ENCODE data around the gene BCAS4.

BCAS4 gene

DNA sequence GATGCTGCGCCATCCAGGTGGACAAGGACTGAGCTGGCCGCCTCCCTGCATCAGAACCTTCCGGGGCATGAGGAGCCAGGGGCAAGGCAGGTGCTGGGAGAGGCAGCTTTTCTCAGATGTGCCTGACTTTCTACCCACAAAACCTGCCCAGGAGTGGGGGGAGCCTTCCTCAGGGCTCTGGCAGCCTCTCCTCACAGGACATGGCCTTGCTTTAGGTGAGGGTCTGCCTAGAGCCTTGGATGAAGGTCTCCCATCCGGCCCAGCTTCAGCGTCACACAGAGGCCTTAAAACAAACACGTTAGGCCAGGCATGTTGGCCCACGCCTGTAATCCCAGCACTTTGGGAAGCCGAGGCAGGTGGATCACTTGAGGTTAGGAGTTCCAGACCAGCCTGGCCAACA lies 7.4 kb downstream of the BCAS4 start:
- Histone ChIP-seq H3K4me1 (ENCODE audit: insufficient read depth, low read length) (no peaks in the 10 kb centered on the region), H3K36me3 (ENCODE audit: insufficient read depth, low read length) (no peaks in the 10 kb centered on the region), H3K9ac (ENCODE audit: low read length) (no peak overlapping the region), H3K4me3 (ENCODE audit: low read depth in 1 of 2, low read length in 2 of 2) (no peak overlapping the region), H3K27me3 (ENCODE audit: control insufficient read depth in 1 of 2, insufficient read depth in 2 of 2, low read length in 2 of 2) (no peaks in the 10 kb centered on the region), H3K27ac (ENCODE audit: low read depth, low read length) (no peak overlapping the region), H3K9me3 (ENCODE audit: low read length) (no peaks in the 10 kb centered on the region)

DNA sequence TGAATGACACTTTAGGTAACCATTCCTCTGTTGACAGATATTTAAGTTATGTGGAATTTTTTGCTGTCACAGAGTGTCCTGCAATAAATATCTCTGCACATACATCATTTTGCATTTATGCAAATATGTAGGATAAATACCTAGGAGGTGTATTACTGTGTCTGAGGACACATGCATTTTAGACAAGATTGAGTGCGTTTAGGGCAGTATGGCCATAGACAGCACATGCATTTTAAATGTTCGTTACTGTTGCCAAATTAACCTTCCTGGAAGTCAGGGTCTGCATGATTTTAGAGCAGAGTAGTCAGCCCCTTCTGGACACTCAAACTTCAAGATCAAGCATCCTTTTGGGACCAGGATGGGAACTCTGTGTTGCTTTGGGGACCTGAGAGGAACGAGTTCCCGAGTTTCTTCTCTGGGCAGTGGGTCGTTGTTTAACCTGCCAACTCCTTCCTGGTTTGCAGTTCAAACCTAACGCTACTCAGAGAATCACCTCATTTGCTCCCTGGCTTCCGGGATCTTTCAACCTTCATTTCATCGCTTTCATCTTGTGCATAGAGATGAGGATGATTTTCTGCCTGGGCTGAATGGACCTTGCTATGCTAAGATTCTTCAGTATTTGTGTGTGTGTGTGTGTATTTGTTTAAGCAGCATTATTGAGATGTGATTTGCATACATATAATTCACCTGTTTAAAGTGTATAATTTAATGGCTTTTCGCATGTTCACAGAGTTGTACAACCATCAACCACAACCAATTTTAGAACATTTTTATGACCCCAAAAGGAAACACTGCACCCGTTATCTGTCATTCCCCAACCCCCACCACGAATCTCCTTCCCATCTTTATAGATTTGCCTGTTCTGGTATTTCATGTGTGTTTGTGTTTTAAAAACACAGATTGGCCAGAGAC lies 9.8 kb downstream of the BCAS4 start:
- H3K4me3 ChIP-seq (ENCODE audit: low read depth in 1 of 2, low read length in 2 of 2) = no peak overlapping the region
- H3K27ac ChIP-seq (ENCODE audit: low read depth, low read length) = no peak overlapping the region

GRCh38 chr20:50805349-50805684 lies 10.5 kb downstream of the BCAS4 start:
- no peaks in the 10 kb centered on the region for H3K36me3 ChIP-seq (ENCODE audit: insufficient read depth, low read length)
- no peak overlapping the region for H3K9ac ChIP-seq (ENCODE audit: low read length)
- H3K27me3 ChIP-seq (ENCODE audit: control insufficient read depth in 1 of 2, insufficient read depth in 2 of 2, low read length in 2 of 2) = no peaks in the 10 kb centered on the region
- no peak overlapping the region for H3K4me3 ChIP-seq (ENCODE audit: low read depth in 1 of 2, low read length in 2 of 2)
- H3K9me3 ChIP-seq (ENCODE audit: low read length) = no peaks in the 10 kb centered on the region
- H3K4me1 ChIP-seq (ENCODE audit: insufficient read depth, low read length) = no peaks in the 10 kb centered on the region
- H3K27ac ChIP-seq (ENCODE audit: low read depth, low read length) = no peak overlapping the region

More for the DNA sequence above, 9.8 kb downstream of the BCAS4 start:
- H3K4me1 ChIP-seq (ENCODE audit: insufficient read depth, low read length) = no peaks in the 10 kb centered on the region
- no peaks in the 10 kb centered on the region for H3K27me3 ChIP-seq (ENCODE audit: control insufficient read depth in 1 of 2, insufficient read depth in 2 of 2, low read length in 2 of 2)
- H3K9ac ChIP-seq (ENCODE audit: low read length) = no peak overlapping the region
- H3K36me3 ChIP-seq (ENCODE audit: insufficient read depth, low read length) = no peaks in the 10 kb centered on the region
- H3K9me3 ChIP-seq (ENCODE audit: low read length) = no peaks in the 10 kb centered on the region

DNA sequence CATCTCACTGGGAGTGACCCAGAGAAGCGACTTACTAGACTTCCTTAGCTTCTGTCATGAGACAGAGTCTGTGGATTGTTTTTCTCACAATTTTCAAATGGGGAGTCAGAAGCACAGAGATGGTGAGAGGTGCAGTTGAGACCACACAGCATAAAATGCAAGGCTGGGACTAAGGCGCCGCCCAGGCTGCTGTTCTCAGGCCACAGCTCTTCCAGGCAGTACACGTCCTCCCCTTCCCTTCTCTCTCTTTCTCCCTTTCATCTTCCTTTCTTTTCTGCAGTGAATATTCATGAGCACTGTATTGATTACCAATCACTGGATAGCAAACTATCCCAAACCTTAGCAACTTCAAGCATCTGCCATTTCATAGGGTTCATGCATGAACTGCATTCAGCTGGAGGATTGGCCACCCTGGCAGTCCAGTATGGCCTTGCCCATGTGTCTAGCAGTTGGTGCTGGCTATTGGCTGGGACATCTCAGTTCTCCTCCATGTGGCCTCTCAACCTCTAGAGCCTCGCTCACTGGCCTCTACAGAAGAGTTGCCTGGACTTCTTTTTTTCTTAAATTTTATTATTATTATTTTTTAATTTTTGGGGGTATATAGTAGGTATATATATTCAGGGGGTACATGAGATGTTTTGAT lies 11.4 kb downstream of the BCAS4 start:
- Histone ChIP-seq H3K9ac (ENCODE audit: low read length) (no peak overlapping the region), H3K36me3 (ENCODE audit: insufficient read depth, low read length) (no peaks in the 10 kb centered on the region), H3K9me3 (ENCODE audit: low read length) (no peaks in the 10 kb centered on the region), H3K4me3 (ENCODE audit: low read depth in 1 of 2, low read length in 2 of 2) (no peak overlapping the region), H3K27ac (ENCODE audit: low read depth, low read length) (no peak overlapping the region), H3K4me1 (ENCODE audit: insufficient read depth, low read length) (no peaks in the 10 kb centered on the region), H3K27me3 (ENCODE audit: control insufficient read depth in 1 of 2, insufficient read depth in 2 of 2, low read length in 2 of 2) (no peaks in the 10 kb centered on the region)

DNA sequence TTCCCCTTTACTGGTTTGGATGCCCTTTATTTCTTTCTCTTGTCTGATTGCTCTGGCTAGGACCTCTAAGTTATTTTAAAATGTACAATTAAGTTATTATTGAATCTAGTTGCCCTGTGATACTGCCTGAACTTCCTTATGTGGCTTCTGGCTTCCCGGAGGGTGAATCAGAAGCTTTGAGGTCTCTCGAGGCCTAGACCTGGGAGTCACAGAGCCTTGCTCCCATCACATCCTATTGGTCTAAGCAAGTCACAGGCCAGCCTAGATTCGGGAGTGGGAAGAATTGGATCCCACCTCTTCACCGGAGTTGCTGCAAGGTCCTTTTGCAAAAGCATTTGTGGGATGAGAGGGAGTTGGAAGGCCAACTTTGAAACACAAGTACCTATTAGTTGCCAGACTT lies 15.2 kb downstream of the BCAS4 start:
- Histone ChIP-seq H3K4me3 (ENCODE audit: low read depth in 1 of 2, low read length in 2 of 2) (no peak overlapping the region), H3K4me1 (ENCODE audit: insufficient read depth, low read length) (no peaks in the 10 kb centered on the region), H3K27ac (ENCODE audit: low read depth, low read length) (no peak overlapping the region), H3K9ac (ENCODE audit: low read length) (no peak overlapping the region), H3K9me3 (ENCODE audit: low read length) (no peaks in the 10 kb centered on the region), H3K27me3 (ENCODE audit: control insufficient read depth in 1 of 2, insufficient read depth in 2 of 2, low read length in 2 of 2) (no peaks in the 10 kb centered on the region), H3K36me3 (ENCODE audit: insufficient read depth, low read length) (no peaks in the 10 kb centered on the region)

DNA sequence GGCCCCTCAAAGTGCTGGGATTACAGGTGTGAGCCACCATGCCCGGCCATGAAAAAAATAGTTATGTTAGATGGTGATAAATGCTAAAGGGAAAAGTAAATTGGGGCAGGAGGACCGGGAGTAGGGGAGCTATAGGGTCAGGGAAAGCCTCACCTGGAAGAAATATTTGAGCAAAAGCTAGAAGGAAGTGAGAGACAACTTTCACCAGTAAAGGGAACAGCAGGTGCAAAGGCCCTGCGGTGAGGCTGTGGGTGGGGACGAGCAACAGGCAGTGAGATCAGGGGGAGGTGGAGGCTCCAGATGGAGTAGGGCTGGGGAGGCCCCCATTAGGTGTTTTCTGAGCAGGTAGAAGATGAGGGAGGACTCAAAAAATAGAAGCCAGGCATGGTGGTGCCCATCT lies 16.0 kb downstream of the BCAS4 start:
- Histone ChIP-seq H3K9me3 (ENCODE audit: low read length) (no peaks in the 10 kb centered on the region), H3K4me1 (ENCODE audit: insufficient read depth, low read length) (no peaks in the 10 kb centered on the region), H3K27me3 (ENCODE audit: control insufficient read depth in 1 of 2, insufficient read depth in 2 of 2, low read length in 2 of 2) (no peaks in the 10 kb centered on the region), H3K36me3 (ENCODE audit: insufficient read depth, low read length) (no peaks in the 10 kb centered on the region), H3K4me3 (ENCODE audit: low read depth in 1 of 2, low read length in 2 of 2) (no peak overlapping the region), H3K27ac (ENCODE audit: low read depth, low read length) (no peak overlapping the region), H3K9ac (ENCODE audit: low read length) (no peak overlapping the region)

DNA sequence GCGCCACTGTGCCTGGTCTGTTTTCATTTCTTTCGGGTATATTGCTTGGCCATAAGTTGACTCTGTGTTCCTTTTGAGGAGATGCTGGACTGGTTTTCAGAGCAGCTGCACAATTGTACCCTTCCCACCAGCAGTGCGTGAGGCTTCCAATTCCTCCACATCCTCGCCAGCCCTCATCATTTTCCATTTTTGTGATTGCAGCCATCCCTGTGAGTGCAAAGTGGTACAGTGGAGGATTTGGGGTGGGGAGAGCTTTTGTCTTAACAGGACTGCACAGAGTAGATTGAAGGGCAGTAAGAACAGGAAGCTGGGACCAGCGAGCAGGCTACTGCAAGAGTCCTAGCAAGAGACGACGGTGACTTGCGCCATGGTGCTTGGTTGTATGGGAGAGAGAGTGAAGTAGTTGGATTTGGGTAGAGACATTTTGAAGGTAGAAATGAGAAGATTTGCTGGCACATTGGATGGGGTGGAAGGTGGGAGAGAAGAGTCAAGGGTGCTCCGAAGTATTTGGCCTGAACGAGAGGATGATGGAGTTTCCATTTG lies 18.3 kb downstream of the BCAS4 start:
- no peak overlapping the region for H3K27ac ChIP-seq (ENCODE audit: low read depth, low read length)
- peaks cover 1% of the 10 kb centered on the region for H3K4me1 ChIP-seq (ENCODE audit: insufficient read depth, low read length)
- H3K27me3 ChIP-seq (ENCODE audit: control insufficient read depth in 1 of 2, insufficient read depth in 2 of 2, low read length in 2 of 2) = no peaks in the 10 kb centered on the region
- no peaks in the 10 kb centered on the region for H3K9me3 ChIP-seq (ENCODE audit: low read length)
- no peak overlapping the region for H3K9ac ChIP-seq (ENCODE audit: low read length)
- H3K36me3 ChIP-seq (ENCODE audit: insufficient read depth, low read length) = no peaks in the 10 kb centered on the region
- H3K4me3 ChIP-seq (ENCODE audit: low read depth in 1 of 2, low read length in 2 of 2) = no peak overlapping the region

DNA sequence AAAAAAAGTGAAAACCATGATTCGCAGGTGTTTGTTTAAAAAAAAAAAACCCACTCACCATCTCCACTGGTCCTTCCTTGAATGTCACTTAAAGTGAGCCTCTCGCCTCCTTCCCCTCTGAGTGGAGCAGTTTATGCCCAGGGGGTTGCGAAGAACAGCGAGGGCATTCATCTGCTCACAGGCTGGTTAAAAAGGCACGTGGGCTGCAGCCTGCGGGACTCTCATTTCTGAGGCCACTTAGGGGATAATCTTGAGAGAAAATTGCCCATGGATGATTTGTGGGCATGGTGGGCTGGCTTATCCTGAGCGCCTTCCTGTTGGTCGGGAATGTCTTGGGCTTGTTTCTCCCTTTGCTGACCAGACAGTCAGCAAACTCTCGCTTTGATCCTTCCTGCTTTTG lies 18.9 kb downstream of the BCAS4 start:
- Histone ChIP-seq H3K27ac (ENCODE audit: low read depth, low read length) (no peak overlapping the region), H3K9ac (ENCODE audit: low read length) (no peak overlapping the region), H3K36me3 (ENCODE audit: insufficient read depth, low read length) (no peaks in the 10 kb centered on the region), H3K27me3 (ENCODE audit: control insufficient read depth in 1 of 2, insufficient read depth in 2 of 2, low read length in 2 of 2) (no peaks in the 10 kb centered on the region), H3K9me3 (ENCODE audit: low read length) (no peaks in the 10 kb centered on the region), H3K4me1 (ENCODE audit: insufficient read depth, low read length) (peaks cover 7% of the 10 kb centered on the region), H3K4me3 (ENCODE audit: low read depth in 1 of 2, low read length in 2 of 2) (no peak overlapping the region)

DNA sequence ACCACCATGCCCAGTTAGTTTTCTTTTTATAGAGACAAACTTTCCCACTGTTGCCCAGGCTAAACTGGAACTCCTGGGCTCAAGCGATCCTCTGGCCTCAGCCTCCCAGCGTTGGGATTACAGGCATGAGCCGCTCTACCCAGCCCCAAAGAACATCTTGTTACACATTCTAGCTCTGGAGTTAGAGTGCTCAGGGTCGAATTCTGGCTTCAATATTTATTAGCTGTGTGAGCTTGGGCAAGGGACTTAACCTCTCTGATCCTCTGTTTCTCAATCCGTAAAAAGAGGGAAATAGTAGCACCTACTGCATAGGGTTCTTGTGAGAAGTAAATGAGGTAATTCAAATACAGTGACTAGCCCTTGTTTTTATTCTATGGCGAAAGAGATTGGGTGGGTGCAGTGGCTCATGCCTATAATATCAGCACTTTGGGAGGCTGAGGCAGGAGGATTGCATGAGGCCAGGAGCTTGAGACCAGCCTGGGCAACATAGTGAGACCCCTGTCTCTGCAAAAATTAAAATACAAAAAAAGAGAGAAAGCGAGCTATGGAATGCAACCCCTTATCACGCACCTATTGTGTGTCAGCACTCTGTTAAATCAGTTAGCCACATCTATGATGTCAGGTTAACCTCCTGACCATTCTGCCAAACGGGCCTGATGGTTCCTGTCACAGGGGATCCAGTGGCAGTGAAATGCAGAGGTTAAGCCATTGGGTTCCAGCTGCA lies 19.7 kb downstream of the BCAS4 start:
- H3K36me3 ChIP-seq (ENCODE audit: insufficient read depth, low read length) = no peaks in the 10 kb centered on the region
- peaks cover 7% of the 10 kb centered on the region for H3K4me1 ChIP-seq (ENCODE audit: insufficient read depth, low read length)
- no peaks in the 10 kb centered on the region for H3K27me3 ChIP-seq (ENCODE audit: control insufficient read depth in 1 of 2, insufficient read depth in 2 of 2, low read length in 2 of 2)
- H3K27ac ChIP-seq (ENCODE audit: low read depth, low read length) = no peak overlapping the region
- no peaks in the 10 kb centered on the region for H3K9me3 ChIP-seq (ENCODE audit: low read length)
- H3K4me3 ChIP-seq (ENCODE audit: low read depth in 1 of 2, low read length in 2 of 2) = no peak overlapping the region
- no peak overlapping the region for H3K9ac ChIP-seq (ENCODE audit: low read length)

DNA sequence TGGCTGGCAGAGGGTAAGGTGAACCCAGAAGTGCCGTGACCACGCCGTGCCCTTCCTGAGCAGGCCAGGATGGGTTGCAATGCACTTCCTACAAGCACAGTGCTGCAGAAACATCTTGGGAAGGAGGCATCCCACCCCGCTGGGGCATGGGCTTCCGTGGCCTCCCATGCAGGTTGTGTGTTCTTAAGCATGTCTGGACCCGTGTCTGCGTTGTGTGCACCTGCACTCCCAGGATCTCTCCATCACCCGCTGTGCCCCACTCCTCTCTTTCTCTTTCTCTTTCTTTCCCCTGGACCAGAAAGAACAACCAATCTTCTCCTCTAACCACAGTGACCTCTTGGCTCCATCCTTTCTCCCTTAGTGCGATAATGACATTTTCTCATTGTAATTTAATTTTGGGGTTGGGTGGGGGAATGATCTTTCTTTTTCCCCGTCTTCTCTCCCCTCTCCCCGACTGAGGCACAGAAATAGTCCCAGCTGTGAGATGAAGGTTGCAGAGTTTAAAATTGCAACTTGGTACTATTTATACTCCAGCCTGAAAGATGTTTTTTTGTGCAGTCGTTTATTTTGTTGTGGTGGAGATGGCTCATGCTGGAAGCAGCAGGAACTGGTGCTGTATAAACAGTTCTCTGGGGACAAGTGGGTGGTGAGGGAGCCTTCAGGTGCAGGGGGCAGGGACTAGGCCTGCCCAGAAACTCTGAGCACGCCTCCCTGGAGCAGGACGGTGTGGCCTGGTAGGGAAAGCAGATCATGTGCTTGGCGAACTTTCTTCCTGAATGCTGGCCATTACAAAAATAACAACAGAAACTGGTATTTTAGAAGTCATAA lies 20.5 kb downstream of the BCAS4 start:
- H3K27ac ChIP-seq (ENCODE audit: low read depth, low read length) = no peak overlapping the region
- H3K9me3 ChIP-seq (ENCODE audit: low read length) = no peaks in the 10 kb centered on the region
- H3K27me3 ChIP-seq (ENCODE audit: control insufficient read depth in 1 of 2, insufficient read depth in 2 of 2, low read length in 2 of 2) = no peaks in the 10 kb centered on the region
- peaks cover 7% of the 10 kb centered on the region for H3K4me1 ChIP-seq (ENCODE audit: insufficient read depth, low read length)
- H3K4me3 ChIP-seq (ENCODE audit: low read depth in 1 of 2, low read length in 2 of 2) = no peak overlapping the region
- H3K36me3 ChIP-seq (ENCODE audit: insufficient read depth, low read length) = no peaks in the 10 kb centered on the region
- no peak overlapping the region for H3K9ac ChIP-seq (ENCODE audit: low read length)

- H3K9ac ChIP-seq (ENCODE audit: low read length) = no peak overlapping the region
- H3K9me3 ChIP-seq (ENCODE audit: low read length) = no peaks in the 10 kb centered on the region
- H3K27me3 ChIP-seq (ENCODE audit: control insufficient read depth in 1 of 2, insufficient read depth in 2 of 2, low read length in 2 of 2) = no peaks in the 10 kb centered on the region
- peaks cover 7% of the 10 kb centered on the region for H3K4me1 ChIP-seq (ENCODE audit: insufficient read depth, low read length)
- H3K4me3 ChIP-seq (ENCODE audit: low read depth in 1 of 2, low read length in 2 of 2) = no peak overlapping the region
- no peak overlapping the region for H3K27ac ChIP-seq (ENCODE audit: low read depth, low read length)
- H3K36me3 ChIP-seq (ENCODE audit: insufficient read depth, low read length) = no peaks in the 10 kb centered on the region
Observed at GRCh38 chr20:50817776-50818172, 22.9 kb downstream of the BCAS4 start.
